ENCODE results near the gene MYZAP. TPM values are rescaled to one million over a fixed set of nuclear protein-coding genes. Genes with fewer than 3 reads are reported as not detected.

MYZAP gene
- total RNA-seq, 1 experiment from 2014 or later = 0.68 TPM

- DNase-seq (ENCODE audit: low spot score) (no peak), ATAC-seq (no peak)
- Mint-ChIP-seq H3K36me3 (no peaks in the 10 kb centered on the region), H3K4me1 (no peaks in the 10 kb centered on the region), H3K27me3 (ENCODE audit: low read depth) (no peaks in the 10 kb centered on the region; the same call in 1 of the 2 replicates), H3K4me3 (no peak overlapping the region), H3K27ac (no peak overlapping the region), H3K9me3 (no peaks in the 10 kb centered on the region)
- ChIA-PET CTCF (interaction anchor here (0.7 to 1.7 kb wide), 5 partner anchors 9 to 159 kb away, joined by 3 to 5 read pairs (median 3); no protein-coding TSS in a partner anchor), POLR2A (interaction anchor here (0.8 kb wide), 1 partner anchor 11 kb away, joined by 4 read pairs; no protein-coding TSS in a partner anchor)
- TF ChIP-seq ZSCAN18 (CRISPR knock-in tag; IDR thresholded peaks at IDR 0.05) (no peak), FOXJ3 (CRISPR knock-in tag; IDR thresholded peaks at IDR 0.05; ENCODE audit: borderline replicate concordance) (no peak), SOX15 (CRISPR knock-in tag; IDR thresholded peaks at IDR 0.05) (no peak), MXD4 (CRISPR knock-in tag; IDR thresholded peaks at IDR 0.05; ENCODE audit: borderline replicate concordance) (no peak), HMGXB4 (CRISPR knock-in tag; IDR thresholded peaks at IDR 0.05) (no peak), FOXP1 (CRISPR knock-in tag; IDR thresholded peaks at IDR 0.05; ENCODE audit: borderline replicate concordance) (no peak), ZNF416 (CRISPR knock-in tag; IDR thresholded peaks at IDR 0.05) (no peak), MYBL2 (CRISPR knock-in tag; IDR thresholded peaks at IDR 0.05) (no peak), ZNF671 (CRISPR knock-in tag; IDR thresholded peaks at IDR 0.05) (no peak), PRRX2 (CRISPR knock-in tag; IDR thresholded peaks at IDR 0.05) (no peak), ZNF396 (CRISPR knock-in tag; IDR thresholded peaks at IDR 0.05; ENCODE audit: borderline replicate concordance) (no peak), SMAD4 (CRISPR knock-in tag; IDR thresholded peaks at IDR 0.05) (no peak), ZBTB21 (CRISPR knock-in tag; IDR thresholded peaks at IDR 0.05; ENCODE audit: borderline replicate concordance) (no peak), ESRRA (CRISPR knock-in tag; IDR thresholded peaks at IDR 0.05; ENCODE audit: borderline replicate concordance) (no peak), HMGA2 (CRISPR knock-in tag; IDR thresholded peaks at IDR 0.05) (no peak), ATF3 (CRISPR knock-in tag; conservative IDR thresholded peaks at IDR 0.05) (no peak), ERG (CRISPR knock-in tag; IDR thresholded peaks at IDR 0.05) (no peak), ZBTB43 (CRISPR knock-in tag; IDR thresholded peaks at IDR 0.05) (no peak)
These were observed 73.5 kb downstream of the MYZAP start for GRCh38 chr15:57665194-57665593.

- no peak for ATAC-seq
- H3K4me1 Mint-ChIP-seq = no peaks in the 10 kb centered on the region
- no peaks in the 10 kb centered on the region; the same call in 1 of the 2 replicates for H3K27me3 Mint-ChIP-seq (ENCODE audit: low read depth)
- H3K4me3 Mint-ChIP-seq = no peak overlapping the region
- POLR2A ChIA-PET = no interaction called here
- TF ChIP-seq TCF7 (CRISPR knock-in tag; IDR thresholded peaks at IDR 0.05; ENCODE audit: low read depth) (no peak), ATF3 (CRISPR knock-in tag; conservative IDR thresholded peaks at IDR 0.05) (no peak), ZNF219 (CRISPR knock-in tag; IDR thresholded peaks at IDR 0.05; ENCODE audit: borderline replicate concordance) (no peak)
- CTCF ChIA-PET = interaction anchor here (0.7 to 1.7 kb wide), 4 partner anchors 9 to 124 kb away, joined by 3 to 5 read pairs (median 3); no protein-coding TSS in a partner anchor
- DNase-seq (ENCODE audit: low spot score) = no peak
- H3K36me3 Mint-ChIP-seq = no peaks in the 10 kb centered on the region
- H3K9me3 Mint-ChIP-seq = no peaks in the 10 kb centered on the region
- no peak overlapping the region for H3K27ac Mint-ChIP-seq
These were observed 74.2 kb downstream of the MYZAP start for GRCh38 chr15:57665939-57666338.
